NB4 (cell line): Measurements from ENCODE around the gene TNFAIP1.

ENCODE experiments used
- MAX ChIP-seq: IDR thresholded peaks from 2 replicates; pipeline ENCODE4 v1.6.1; 2011; ENCODE audit warnings: low read depth, low read length
- MYC ChIP-seq: IDR thresholded peaks from 2 replicates; pipeline ENCODE4 v1.6.1; 2011; ENCODE audit warnings: low read depth, low read length
- POLR2A ChIP-seq: IDR thresholded peaks from 2 replicates; pipeline ENCODE4 v1.6.1; 2011; ENCODE audit warnings: mild to moderate bottlenecking; ENCODE audit not compliant: insufficient read length; ENCODE audit errors: extremely low read depth
- TF ChIP-seq, protein P1 (sequence below): IDR thresholded peaks from one replicate; pipeline ENCODE4 v1.5.1; 2012; ENCODE audit warnings: low read depth, low read length

- TF ChIP-seq, protein P1, sequence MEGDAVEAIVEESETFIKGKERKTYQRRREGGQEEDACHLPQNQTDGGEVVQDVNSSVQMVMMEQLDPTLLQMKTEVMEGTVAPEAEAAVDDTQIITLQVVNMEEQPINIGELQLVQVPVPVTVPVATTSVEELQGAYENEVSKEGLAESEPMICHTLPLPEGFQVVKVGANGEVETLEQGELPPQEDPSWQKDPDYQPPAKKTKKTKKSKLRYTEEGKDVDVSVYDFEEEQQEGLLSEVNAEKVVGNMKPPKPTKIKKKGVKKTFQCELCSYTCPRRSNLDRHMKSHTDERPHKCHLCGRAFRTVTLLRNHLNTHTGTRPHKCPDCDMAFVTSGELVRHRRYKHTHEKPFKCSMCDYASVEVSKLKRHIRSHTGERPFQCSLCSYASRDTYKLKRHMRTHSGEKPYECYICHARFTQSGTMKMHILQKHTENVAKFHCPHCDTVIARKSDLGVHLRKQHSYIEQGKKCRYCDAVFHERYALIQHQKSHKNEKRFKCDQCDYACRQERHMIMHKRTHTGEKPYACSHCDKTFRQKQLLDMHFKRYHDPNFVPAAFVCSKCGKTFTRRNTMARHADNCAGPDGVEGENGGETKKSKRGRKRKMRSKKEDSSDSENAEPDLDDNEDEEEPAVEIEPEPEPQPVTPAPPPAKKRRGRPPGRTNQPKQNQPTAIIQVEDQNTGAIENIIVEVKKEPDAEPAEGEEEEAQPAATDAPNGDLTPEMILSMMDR, result no peak
- TF ChIP-seq POLR2A (no peak), MAX (no peak), MYC (no peak)
Observed at GRCh38 chr17:28350271-28350670, 14.7 kb downstream of the TNFAIP1 start.
